Measurements from ENCODE around the gene ZNF648.
"Not testable (repeated sequence)": the region's sequence is repeated elsewhere in the genome, so short reads cannot be mapped to it uniquely, and the experiment has no call there.

ZNF648 gene

GRCh38 chr1:182098301-182098700 lies 36.8 kb upstream of the ZNF648 start:
- TF ChIP-seq CTCF (IDR thresholded peaks at IDR 0.05; ENCODE audit: low read length, missing control alignments), result no peak

GRCh38 chr1:182095946-182096345 lies 34.4 kb upstream of the ZNF648 start:
- H3K4me3 ChIP-seq (replicated peaks; ENCODE audit: low read depth, low read length), result no peak overlapping the region
- no peak for TF ChIP-seq CTCF (IDR thresholded peaks at IDR 0.05; ENCODE audit: low read length, missing control alignments)
- no peak for DNase-seq (ENCODE audit: low read depth)

More at GRCh38 chr1:182098301-182098700, 36.8 kb upstream of the ZNF648 start:
- no peak for DNase-seq (ENCODE audit: low read depth)
- no peak overlapping the region for H3K4me3 ChIP-seq (replicated peaks; ENCODE audit: low read depth, low read length)

DNA sequence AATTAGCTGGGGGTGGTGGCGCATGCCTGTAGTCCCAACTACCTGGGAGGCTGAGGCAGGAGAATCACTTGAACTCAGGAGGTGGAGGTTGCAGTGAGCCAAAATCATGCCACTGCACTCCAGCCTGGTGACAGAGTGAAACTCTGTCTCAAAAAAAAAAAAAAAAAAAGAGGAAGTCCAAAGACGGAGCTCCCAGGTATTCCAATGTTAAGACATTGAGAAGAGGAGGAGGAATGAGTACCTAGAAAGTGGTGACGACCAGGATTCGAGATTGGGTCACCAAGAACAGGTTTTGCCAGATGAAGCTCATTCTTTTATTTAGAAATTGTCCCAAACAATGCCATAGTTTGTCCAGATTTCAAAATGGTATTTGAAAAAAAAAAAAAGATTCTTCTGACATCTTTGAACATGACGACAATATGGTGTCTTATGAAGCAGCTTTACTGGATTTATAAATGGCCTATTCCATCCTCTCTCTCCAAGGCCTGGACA lies 33.0 kb upstream of the ZNF648 start:
- not testable (repeated sequence) for DNase-seq (ENCODE audit: low read depth); H3K4me3 ChIP-seq (replicated peaks; ENCODE audit: low read depth, low read length)

- no peak overlapping the region for H3K4me3 ChIP-seq (replicated peaks; ENCODE audit: low read depth, low read length)
- TF ChIP-seq CTCF (IDR thresholded peaks at IDR 0.05; ENCODE audit: low read length, missing control alignments), result no peak
- DNase-seq (ENCODE audit: low read depth), result no peak
These were observed 32.3 kb upstream of the ZNF648 start for GRCh38 chr1:182093781-182094180.

GRCh38 chr1:182092336-182092735 lies 30.8 kb upstream of the ZNF648 start:
- no peak overlapping the region for H3K4me3 ChIP-seq (replicated peaks; ENCODE audit: low read depth, low read length)
- peak; percentile 34 for DNase-seq (ENCODE audit: low read depth)
- TF ChIP-seq CTCF (IDR thresholded peaks at IDR 0.05; ENCODE audit: low read length, missing control alignments), result no peak

DNA sequence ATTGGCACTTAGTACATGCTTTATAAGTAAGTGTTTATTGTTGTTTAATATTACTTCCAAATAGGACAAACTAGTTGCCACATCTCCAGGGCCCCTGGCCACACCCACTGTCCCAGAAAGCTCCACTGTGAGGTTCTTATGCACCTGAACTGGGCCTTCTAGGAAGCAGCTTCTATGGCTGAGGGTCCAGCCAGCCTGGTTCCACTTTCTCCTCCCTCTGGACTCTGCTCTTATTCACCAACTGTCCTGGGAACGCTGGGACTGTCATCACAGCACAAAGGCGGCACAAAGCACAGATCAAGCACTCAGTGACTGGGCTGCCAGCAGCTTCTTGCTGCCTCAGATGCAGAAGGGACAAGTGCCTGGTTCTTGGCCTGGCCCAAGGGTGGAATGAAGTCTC lies 29.6 kb upstream of the ZNF648 start:
- no peak for DNase-seq (ENCODE audit: low read depth)
- no peak overlapping the region for H3K4me3 ChIP-seq (replicated peaks; ENCODE audit: low read depth, low read length)
- TF ChIP-seq CTCF (IDR thresholded peaks at IDR 0.05; ENCODE audit: low read length, missing control alignments), result no peak

DNA sequence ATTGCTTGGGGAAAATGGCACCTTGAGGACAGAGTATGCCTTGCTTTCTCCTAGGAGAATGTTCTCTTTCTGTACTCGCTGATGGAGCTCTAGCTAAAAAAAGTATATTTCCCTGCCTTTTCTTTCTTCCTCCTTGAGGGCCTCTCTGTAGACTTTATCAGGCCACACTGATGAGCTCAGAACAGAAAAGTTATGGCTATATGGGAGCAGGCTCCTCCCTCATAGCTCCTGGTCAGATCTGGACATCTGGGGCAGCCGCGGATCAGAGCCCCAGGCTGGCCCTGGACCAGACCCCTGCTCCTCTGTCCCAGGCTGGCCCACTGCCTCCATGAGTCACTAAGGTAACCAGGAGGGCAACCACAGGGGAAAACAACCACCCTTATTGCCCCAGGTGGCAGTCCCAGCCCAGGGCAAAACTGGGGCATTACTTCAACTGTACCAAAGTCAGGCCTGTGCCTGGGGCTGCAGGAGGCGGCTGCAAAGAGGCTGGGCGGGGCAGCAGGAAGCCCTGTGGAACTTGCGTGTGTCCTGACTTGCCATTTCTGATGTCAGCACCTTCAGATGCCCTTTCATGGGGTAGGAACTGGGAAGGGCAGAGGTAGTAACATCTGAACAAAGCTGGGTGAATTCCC lies 26.3 kb upstream of the ZNF648 start:
- H3K4me3 ChIP-seq (replicated peaks; ENCODE audit: low read depth, low read length), result no peak overlapping the region
- no peak for TF ChIP-seq CTCF (IDR thresholded peaks at IDR 0.05; ENCODE audit: low read length, missing control alignments)
- DNase-seq (ENCODE audit: low read depth), result no peak

Data from fibroblast of pulmonary artery (primary cell).